Left cardiac atrium (tissue), 4 donors: ENCODE results near the gene PPAN. TPM values are rescaled to one million over a fixed set of nuclear protein-coding genes. Genes with fewer than 3 reads are reported as not detected.
A peak's percentile ranks its signal among the peaks of the same experiment; 100 is the strongest.

Experiments used
- ATAC-seq, 2 donors: fragments of 200-7000 bp; cut with Tn5 transposase; one replicate each; pipeline ENCODE4 v1.9.1; 2020; ENCODE audit warnings: mild to moderate bottlenecking in 2 of 2, moderate library complexity in 2 of 2
- DNase-seq: peaks from one replicate; pipeline ENCODE4 v3.0.0-alpha.2; 2020
- intact Hi-C, 2 donors: fragments of 100-400 bp; cut with DNase I; formaldehyde crosslinking; loops; one replicate each; pipeline versions ENCODE4 v1.14.1 to v1.15.1; 2022 to 2023
- total RNA-seq, 2 donors: library from RNA; stranded (reverse); fragmentation: NEBNext Ultra II Directional; extraction: Animal tissue kit (Norgen Biotek cat#: 25700); gene quantifications; one replicate each; pipeline ENCODE4 v1.2.1, GENCODE V29; 2021
- donor health status: DM: no; HTN: yes; CAD: no.
- donor health status: DM: no; HTN: yes; CAD: no; lungs with severe emphysema.
- donor health status: DM: yes; HTN: yes; CAD: no.
- donor health status: Dilated cardiomyopathy.

PPAN gene
- total RNA-seq, 2 donors from 2014 or later, result 23.6 to 38.9 TPM

DNA sequence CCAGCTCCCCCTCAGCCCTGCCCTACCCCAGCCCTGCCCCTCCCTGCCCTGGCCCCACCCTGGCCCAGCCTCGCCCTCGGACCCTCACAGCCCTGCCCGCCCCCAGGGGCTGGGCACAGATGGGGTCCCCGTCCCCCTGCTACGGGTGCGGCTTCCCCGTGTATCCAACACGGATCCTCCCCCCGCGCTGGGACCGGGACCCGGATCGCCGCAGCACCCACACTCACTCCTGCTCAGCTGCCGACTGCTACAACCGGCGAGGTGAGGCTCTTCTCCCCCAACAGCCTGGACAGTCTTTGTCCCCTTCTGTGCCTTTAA lies 14.8 kb upstream of the PPAN start:
- DNase-seq (no peak), ATAC-seq (no peak)
- intact Hi-C loops, result no loop called here

GRCh38 chr19:10091895-10092641 lies 14.1 kb upstream of the PPAN start:
- intact Hi-C loops, result no loop called here
- DNase-seq, result no peak
- ATAC-seq, result no peak

- ATAC-seq, result no peak
- intact Hi-C loops, result no loop called here
Observed at GRCh38 chr19:10092648-10093294, 13.4 kb upstream of the PPAN start.

DNA sequence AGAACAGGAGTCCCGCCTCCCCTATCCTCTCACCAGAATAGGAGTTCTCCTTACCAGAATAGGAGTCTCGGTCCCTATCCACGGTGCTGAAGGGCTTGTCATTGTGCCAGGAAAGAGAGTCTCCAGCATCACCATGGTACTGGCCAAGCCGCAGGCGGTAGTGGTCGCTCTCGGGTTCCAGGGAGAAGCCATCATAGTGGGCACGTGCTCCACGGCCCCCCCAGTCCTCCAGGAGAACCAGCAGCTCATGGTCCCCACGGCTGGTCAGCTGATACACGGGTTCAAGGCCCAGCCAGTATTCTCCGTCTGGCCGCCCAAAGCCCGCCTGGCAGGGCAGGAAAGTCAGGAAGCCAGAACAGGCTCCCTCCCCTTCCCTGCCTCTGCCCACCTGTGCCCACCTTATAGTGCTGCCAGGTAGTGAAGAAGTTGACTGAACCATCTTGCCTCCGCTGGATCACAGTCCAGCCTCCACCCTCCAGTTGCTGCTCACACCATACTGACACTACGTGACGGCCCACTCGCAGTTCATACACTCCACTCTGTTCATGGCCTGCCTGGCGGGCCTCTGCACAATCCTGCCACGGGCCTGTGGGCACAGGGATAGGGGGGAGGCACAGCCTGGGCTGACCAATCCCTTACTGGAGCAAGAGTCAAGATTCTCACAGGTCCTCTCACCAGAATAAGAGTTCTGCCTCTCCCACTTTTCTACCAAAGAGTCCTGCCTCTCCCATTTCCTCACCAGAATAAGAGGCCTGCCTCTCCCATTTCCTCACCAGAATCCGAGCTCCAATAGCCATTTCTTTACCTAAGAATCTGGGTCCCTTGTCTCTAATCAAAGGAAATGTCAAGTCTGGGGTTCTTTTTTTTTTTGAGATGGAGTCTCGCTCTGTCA lies 12.6 kb upstream of the PPAN start:
- ATAC-seq (no peak), DNase-seq (no peak)
- intact Hi-C loops, result no loop called here

More at GRCh38 chr19:10092648-10093294, 13.4 kb upstream of the PPAN start:
- DNase-seq, result no peak

DNA sequence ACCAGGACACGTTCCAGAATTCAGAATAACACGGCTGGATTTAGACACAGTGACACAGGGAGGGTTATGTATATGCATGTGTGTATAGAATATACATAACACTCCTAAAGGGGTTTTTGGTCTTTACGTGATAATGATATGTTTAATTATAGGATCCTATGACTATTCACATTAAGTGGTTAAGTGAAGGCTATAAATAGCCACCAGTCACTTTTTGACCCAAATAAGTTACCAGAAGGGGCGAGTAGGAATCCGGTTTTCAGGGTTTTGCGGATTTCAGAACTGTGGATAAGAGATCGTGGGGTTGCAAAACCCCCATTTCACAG lies 10.6 kb upstream of the PPAN start:
- no peak for DNase-seq
- intact Hi-C loops, result no loop called here
- no peak for ATAC-seq

- DNase-seq, result peak; percentile 91
- ATAC-seq, result peak; percentile 94 to 97
- intact Hi-C loops, result no loop called here
Observed at GRCh38 chr19:10095948-10096614, 10.1 kb upstream of the PPAN start.

DNA sequence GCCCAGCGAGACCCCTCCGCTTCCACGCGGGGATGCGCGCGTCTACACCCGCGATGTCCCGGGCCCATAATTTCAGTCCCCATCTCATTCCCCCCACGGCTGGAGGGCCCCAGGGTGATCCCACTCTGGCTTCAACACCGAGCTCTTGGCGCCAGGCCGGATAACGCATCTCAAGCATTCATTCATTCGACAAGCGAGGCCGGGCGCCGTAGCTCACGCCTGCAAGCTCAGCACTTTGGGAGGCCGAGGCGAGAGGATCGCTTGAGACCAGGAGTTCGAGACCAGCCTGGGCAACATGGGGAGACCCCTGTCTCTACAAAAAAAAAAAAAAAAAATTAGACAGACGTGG lies 9.6 kb upstream of the PPAN start:
- intact Hi-C loops, result no loop called here
- DNase-seq (no peak), ATAC-seq (peak in 1 of 2 donors; percentile 0)

- intact Hi-C loops, result no loop called here
- ATAC-seq, result no peak
Observed at GRCh38 chr19:10100163-10100785, 5.9 kb upstream of the PPAN start.

GRCh38 chr19:10102787-10103236 lies 3.4 kb upstream of the PPAN start:
- ATAC-seq (no peak), DNase-seq (no peak)
- intact Hi-C loops, result no loop called here

More at GRCh38 chr19:10100163-10100785, 5.9 kb upstream of the PPAN start:
- DNase-seq, result no peak

DNA sequence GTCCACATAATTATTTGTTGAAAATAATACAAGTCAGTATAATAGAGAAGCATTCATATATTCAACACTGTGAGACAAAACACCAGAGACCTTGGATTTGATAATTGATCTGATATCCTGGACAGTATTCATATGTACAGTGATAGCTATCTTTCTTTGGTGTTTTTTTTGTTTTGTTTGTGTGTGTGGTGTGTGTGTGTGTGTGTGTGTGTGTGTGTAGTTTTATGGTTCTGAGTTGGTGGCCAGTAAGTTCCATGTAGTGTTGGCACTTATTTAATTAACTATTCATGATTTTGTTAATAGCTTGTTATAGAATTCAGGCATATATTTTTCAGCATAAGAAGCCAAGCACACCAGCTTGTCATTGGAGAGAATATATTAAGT lies 2.0 kb upstream of the PPAN start:
- ATAC-seq (no peak), DNase-seq (no peak)
- intact Hi-C loops, result no loop called here

GRCh38 chr19:10104665-10105508 lies 1.3 kb upstream of the PPAN start:
- ATAC-seq (no peak), DNase-seq (no peak)
- intact Hi-C loops, result no loop called here

DNA sequence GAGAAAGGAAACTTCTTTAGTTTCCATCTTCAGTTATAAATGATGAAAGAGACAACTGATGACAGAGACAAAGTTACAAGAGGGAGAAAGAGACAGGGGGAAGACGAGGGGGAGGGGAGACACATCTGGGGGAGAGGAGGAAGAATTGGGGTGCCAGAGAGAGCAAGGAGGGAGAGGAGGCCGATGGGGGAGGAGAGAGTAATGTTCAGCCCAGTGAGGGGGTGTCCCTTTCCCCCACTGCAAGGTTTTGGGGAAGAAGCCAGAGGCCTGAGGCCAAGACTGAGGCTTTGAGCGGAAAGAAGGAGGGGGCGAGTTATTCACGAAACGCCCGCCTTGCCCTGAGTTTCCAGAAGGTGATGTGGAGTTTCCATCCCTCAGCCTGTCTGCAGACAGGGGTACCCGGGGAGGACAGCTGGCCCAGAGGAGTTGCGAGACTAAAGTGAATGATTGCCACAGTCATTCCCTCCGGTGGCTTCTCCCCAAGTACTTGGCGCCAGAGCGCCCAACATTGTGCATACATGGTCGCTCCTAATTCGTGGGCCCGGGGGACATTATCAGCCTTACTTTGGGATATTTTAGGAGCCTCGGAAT lies 558 bp upstream of the PPAN start:
- DNase-seq (no peak), ATAC-seq (no peak)
- intact Hi-C loops, result no loop called here

DNA sequence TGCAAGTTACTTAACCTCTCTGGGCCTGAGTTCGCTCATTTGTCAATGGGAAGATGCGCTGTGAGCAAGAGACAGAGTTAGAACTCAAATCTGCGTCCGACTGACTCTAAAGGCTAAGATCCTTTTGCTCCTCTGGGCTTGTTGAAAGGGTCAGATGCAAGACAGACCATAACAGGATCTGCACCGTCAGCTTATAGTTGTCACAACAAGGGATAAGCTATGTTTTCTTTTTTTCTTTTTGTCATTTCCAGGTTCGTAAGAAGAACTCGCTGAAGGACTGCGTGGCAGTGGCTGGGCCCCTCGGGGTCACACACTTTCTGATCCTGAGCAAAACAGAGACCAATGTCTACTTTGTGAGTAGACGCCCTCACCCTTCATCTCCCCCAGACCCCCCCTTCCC lies 1.1 kb downstream of the PPAN start:
- ATAC-seq (no peak), DNase-seq (no peak)
- intact Hi-C loops, result no loop called here

DNA sequence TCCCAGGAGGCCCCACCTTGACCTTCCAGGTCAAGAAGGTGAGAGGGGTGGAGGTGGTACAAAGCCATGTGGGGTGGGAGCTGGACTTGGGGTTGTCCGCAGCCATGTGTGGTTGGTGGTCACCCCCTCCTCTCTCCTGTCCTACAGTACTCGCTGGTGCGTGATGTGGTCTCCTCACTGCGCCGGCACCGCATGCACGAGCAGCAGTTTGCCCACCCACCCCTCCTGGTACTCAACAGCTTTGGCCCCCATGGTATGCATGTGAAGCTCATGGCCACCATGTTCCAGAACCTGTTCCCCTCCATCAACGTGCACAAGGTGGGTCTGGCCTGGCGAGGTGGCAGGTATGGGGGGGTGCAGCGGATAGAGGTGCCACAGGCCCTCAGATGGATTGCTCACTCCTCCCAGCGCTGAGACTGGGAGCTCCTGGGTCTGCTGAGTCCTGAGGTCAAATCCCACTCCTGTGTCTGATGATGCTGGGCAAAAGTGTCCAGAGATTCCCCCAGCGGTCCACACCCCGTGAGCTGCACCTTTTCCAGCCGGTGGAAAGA lies 1.7 kb downstream of the PPAN start:
- no peak for DNase-seq
- intact Hi-C loops, result no loop called here
- no peak for ATAC-seq

DNA sequence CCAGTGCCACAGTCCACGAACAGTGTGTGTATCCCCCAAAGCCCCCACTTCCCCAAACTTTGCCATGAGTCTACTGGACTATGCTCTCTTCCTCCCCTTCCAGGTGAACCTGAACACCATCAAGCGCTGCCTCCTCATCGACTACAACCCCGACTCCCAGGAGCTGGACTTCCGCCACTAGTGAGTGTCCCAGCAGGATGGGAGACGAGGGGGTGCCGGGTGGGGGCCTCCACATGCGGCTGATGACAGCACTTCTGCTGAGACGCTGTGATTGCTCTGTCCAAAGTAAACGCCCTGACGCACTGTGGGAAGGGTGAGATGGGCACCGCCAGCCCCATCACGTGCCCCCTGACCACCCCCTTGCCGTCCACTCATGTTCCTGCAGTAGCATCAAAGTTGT lies 3.4 kb downstream of the PPAN start:
- DNase-seq, result no peak
- intact Hi-C loops, result no loop called here

DNA sequence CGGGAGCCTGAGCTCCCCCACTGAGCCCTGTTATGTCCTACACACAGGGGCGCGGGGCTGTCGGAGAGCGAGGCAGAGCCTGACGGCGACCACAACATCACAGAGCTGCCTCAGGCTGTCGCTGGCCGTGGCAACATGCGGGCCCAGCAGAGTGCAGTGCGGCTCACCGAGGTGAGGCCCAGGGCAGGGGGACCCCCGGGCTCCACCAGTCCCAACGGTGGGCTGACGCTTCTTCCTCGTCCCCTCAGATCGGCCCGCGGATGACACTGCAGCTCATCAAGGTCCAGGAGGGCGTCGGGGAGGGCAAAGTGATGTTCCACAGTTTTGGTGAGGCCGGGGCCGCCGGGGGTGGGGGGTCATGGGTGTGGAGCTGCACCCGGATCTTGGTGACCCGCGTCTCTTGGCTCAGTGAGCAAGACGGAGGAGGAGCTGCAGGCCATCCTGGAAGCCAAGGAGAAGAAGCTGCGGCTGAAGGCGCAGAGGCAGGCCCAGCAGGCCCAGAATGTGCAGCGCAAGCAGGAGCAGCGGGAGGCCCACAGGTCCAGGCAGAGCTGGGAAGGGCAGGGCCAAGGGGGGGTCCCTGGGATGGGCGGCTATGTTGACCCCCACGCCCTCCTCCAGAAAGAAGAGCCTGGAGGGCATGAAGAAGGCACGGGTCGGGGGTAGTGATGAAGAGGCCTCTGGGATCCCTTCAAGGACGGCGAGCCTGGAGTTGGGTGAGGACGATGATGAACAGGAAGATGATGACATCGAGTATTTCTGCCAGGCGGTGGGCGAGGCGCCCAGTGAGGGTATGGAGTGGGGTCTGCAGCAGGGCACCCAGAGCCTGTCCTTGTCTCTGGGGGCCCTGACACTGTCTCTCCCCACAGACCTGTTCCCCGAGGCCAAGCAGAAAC lies 4.2 kb downstream of the PPAN start:
- intact Hi-C loops, result no loop called here
- no peak for ATAC-seq
- DNase-seq, result no peak

More for the DNA sequence above, 3.4 kb downstream of the PPAN start:
- ATAC-seq, result no peak

- DNase-seq, result no peak
- intact Hi-C loops, result no loop called here
- ATAC-seq, result no peak
Observed at GRCh38 chr19:10110972-10111317, 4.8 kb downstream of the PPAN start.
